HG02970 (cell line): ENCODE measurements around the gene NSF.
"Not testable (repeated sequence)": the region's sequence is repeated elsewhere in the genome, so short reads cannot be mapped to it uniquely, and the experiment has no call there.

Experiments
- ATAC-seq: cut with Tn5 transposase; IDR thresholded peaks from one replicate; pipeline ENCODE4 v1.9.1; 2021; ENCODE audit warnings: mild to moderate bottlenecking, moderate library complexity, moderate number of reproducible peaks; ENCODE audit not compliant: unreplicated experiment, low FRiP score

The NSF gene

DNA sequence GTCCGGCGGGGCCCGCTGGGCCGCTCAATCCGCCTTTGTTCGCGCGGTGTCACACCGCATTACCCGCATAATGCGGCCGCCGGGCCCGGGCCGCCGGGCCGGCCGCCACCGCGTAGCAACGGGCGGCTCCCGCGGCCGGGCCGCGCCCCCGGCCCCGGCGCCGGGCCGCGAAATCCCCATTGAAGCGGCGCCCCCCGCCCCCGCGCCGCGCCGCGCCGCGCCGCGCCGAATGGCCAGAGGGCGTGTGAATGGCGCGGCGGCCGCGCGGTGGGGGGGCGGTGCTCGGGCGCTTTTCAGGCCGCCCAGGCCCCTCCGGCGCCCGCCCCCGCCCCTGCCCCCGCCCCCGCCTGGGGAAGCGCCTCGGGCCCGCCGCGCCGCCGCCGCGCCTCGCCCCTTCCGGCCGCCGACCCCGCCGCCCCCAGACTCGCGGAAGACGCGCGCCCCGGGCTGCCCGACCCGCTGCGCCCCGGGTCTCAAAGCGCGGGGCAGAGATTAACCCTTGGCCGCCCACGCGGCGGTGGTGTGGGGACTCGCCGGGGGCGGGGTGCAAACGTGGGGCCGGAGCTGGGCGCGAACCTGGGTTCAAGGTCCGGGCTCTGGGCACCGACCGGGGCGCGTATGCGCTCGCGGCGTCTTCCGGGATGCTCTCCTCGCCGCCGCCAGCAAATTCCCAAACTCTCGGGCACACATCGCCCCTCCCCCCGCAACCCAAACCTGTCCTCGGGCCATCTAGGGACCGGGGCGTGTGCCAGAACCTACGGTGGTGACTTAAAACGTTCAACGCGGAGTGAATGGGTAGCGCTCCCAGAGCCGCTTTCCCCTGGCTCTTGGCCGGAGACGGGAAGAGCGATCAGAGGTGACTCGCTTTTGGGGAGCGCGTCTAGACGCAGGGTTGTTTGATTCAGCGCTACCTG lies 181.3 kb downstream of the NSF start:
- ATAC-seq: no peak

DNA sequence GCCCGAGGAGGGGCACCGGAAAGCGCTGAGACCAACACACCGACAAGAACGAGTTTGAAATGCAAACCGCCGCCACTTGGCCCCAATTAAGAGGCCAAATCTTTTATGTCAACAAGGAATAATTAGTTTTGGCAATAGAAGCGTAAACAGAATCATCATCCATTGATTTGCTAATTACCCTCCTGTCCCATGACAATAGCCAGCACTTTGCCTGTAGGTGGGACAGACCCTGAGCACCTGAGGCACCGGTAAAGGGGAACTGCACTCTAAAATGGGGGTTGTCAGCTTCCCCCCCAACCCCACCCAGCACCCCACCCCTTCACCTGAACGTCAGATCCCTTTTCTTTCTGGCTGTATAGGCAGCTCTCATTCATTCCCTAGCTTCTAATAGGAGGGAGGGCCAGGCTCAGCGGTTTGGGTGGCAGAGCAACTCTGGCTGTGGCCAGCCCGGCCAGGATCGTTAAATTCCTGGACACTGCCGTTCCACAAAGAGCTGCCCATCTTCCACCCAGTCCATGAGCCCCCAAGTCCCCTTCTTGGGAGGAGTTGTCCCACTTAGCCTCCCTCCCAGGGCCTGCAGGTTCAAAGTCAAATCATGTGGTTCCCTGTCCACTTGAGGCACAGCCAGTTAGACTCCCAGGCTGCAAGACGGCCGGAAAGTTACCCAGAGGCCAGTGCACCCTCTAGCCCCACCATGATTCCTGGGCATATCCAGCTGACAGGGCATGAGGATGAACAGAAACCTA lies 182.2 kb downstream of the NSF start:
- no peak for ATAC-seq

DNA sequence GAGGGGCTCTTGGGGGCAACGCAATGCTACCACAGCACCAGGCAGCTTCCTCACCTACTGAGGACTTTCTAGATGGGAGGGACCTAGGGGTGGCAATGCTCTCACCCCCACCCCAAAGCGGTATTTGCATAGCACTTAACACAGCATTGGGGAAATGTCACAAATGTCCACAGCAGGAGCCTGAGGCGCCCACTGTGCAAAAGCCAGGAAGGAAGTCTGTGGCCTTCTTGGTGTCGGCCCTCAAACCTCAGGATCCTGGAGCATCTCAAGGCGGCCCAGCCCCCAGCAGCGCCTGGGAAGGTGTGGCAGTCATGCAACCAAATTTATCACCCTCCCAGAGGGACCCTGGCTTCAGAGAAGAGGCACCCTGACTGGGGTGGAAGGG lies 182.7 kb downstream of the NSF start:
- ATAC-seq: no peak

DNA sequence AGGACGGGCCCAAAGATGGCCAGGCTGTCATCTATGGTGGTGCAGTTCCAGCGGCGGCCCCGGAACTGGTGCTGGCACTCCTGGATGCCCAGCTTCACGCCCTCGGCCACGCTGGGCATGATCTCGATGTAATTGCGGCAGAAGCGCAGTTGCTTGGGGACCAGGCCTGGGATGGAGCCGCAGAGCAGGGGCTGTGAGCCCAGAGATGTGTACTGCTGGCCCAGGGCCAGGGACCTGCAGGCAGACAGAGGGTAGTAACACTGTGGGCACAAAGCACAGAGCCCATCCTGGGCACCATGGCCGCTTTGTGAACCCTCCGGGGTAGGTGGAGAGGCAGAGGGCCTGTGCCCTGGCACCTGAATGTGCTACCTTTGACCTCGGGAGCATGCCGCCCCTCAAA lies 183.2 kb downstream of the NSF start:
- ATAC-seq: no peak

DNA sequence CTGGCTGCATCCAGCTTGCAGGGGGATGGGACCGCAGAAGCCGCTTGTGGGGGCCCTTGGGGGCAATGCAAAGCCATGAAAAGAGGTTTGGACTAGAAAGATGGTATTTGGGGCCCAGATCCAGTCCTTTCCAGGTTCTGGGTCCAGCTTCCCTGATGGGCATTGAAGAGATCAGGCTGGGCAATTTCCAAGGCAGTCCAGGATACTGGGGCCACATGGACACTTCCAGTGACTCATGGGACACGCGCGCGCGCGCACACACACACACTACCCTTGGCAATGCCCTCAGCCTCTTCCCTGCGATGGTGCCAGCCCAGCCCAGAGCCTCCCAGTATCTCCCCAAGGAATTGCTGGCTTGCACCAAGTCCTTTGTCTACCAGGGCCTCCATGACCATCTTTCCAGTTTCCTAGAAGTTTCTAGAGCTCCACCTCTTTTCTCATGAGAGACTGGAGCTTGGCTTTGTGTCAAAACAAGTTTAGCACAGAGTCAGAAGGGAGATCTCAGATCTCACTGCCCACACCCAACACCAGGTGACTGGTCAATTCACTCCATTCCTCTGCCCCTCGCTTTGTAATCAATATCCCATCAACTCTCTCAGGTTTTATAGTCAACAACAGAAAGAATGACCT lies 183.8 kb downstream of the NSF start:
- no peak for ATAC-seq

DNA sequence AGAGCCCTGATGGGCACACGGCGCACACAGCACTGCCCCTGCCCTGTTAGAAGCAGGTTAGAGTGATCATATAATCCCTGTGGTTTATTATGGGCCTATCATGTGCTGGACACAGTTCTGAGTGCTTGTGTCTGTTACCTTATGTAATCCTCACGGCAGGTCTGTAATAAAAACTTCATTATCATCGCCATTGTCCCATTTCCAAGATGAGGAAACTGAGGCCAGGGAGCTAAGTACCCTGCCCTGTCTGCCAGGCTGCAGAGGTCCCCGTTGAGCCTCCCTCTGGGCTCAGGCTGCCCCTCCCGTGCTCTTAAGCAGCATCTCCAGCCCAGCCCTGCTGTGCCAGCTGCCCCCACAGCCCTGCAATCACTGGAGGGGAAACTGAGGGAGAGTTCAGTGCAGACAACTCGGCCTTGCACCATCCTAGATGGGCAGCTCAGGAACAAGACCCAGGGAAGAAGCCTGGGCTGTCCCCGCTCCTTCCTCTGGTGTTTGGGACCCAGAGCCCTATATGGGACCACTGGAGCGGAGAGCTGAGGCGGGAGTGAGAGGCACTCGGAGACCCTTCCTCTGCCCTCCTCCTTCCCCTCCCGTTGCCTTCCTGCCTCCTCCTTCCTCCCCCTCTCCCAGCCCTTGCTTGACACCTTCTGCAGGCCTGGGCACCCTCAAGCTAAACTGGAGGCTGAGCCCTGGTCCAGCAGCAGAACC lies 186.0 kb downstream of the NSF start:
- no peak for ATAC-seq

DNA sequence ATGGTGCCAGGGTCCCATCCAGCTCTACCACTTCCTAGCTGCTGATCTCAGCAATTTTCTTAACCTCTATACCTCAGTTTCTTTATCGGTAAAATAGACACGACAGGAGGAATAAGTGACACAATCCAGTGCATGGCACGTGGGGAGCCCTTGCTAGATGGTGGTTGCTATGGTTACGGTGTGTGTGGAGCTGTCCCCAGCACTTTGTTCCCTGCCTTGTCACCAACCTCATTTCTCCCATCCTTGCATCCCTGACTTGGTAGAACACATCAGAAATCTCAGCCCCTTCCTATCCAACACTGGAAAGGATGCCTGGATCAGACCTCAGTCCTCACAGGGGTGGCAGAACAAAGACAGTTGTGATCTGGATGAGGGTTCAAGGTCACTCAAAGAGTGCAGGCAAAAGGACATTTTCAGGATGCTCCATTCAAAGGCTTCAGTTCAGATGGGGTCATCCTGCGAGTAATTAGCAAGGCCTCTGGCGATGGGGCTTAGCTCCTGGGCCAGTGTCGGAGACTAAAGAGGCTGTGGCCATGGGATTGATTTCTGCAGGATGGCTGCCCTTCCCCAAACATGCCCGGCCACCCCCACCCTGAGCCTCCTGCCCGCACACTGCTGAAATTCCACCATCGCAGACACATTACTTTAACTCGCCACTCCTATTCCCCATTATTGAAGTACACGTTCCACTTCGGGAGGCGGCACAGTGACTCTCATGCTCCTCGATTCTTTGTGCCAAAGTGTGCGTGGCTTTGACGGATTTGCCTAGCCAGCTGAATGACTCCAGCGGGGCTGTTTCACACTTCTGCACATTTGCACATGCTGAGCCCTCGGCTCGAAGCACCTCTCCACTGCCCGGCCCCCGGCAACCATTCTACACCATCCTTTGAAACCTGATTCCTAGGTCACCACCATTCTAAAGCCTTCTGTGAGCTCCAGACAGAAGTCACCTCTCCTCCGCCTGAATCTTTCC lies 187.8 kb downstream of the NSF start:
- no peak for ATAC-seq

DNA sequence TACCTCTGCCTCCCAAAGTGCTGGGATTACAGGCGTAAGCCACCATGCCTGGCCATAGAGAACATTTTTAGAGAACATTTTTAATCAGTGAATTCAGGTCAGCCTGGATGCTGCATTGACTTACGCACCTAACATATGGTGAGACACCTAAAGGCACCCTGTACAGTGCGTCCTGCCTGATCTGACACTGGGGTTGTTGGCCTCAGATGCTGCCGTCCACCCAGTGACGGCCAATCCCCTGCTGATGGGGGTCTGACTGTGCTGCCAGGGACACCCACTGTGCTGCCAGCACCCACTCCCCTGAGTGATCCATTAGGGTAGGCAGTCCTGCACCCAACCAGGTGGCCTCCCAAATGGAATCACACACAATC lies 189.5 kb downstream of the NSF start:
- ATAC-seq: no peak

DNA sequence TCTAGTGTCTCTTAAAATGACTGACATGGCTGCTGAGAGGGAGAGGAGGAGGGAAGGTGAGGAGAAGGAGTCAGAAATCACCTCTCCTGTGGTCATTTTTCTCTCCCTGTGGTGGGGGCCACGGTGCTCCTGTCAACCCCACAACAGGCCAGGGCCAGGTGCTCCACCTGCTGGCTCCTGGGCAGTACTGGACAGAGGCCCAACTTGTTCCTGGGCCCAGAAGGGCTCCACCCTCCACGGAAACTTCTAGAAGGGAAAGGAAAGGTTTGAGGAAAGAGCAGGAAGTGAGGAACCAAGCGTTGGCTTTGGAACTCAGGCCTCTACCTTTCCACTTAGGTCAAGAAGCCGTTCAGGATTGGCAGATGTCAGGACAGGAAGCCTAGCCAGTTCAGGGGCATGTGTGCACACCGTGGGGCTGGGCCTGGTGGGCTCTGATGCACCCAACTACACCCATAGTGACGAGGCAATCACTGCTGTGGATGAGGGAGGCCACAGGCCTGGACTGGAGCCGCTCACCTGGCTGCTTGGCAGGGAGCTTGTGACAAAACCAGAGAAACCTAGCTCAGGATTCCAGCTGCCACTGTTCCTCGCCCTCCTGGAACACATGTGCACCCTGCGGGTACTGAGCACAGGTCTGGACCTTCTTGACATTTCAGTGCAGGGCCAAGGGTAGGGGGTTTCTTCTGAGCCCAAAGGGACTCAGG lies 191.9 kb downstream of the NSF start:
- ATAC-seq: no peak

DNA sequence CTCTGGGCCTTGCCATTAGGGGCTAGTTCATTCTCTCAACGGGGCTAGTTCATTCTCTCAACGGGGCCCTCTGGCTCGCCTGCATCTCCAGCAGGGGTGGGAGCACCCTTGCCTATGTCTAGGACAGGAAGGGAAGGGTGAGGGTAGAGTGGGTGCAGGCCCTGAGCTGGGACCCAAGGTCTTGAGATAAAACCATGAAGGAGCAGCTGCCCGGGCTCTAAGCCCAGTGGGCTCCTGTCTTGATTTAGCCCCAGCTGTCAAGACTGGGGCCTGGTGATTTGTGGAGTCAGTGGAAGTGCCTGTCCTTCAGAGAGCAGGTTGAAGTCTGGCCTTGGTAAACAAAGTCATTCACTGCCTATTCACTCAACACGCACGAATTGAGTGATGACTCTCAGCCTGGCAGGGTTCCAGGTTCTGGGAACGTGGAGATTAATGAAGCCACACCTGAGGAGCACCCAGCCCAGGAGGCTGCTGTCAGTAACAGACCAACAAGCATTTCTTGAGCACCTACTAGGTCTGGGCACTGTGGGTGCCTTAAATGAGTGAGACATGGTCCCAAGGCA lies 192.6 kb downstream of the NSF start:
- ATAC-seq: no peak

DNA sequence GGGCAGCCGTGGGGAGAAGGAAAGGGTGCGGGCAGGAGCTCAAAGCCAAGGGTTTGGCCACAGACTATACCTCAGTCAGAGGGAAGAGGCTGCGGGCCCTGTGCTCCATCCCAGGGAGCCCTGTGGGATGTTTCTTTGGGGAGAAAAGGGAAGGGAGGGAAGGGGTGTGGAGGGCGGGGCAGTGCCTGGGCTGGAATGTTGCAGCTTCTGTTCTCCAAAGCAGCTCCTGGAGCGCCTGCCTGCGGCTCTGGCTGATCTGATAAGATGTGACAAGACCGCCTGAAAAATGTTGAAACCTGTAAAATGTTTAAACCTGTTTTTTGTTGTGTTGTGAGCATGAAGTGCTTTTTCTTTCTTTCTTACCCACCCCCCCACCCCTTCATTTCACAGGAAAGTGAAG lies 195.2 kb downstream of the NSF start:
- no peak for ATAC-seq

DNA sequence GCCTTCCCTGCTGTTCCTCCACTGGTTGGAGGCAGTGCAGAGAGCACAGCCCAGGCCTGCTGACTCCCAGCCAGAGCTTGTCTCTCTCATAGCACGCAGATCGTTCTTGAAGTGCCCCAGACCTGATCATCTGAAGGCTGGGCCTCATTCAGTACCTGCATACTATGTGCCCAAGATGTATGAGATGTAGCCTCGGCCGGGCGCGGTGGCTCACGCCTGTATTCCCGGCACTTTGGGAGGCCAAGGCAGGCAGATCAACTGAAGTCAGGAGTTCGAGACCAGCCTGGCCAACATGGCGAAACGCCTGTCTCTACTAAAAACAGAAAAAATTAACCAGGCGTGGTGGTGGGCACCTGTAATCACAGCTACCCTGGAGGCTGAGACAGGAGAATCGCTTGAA lies 197.0 kb downstream of the NSF start:
- no peak for ATAC-seq

DNA sequence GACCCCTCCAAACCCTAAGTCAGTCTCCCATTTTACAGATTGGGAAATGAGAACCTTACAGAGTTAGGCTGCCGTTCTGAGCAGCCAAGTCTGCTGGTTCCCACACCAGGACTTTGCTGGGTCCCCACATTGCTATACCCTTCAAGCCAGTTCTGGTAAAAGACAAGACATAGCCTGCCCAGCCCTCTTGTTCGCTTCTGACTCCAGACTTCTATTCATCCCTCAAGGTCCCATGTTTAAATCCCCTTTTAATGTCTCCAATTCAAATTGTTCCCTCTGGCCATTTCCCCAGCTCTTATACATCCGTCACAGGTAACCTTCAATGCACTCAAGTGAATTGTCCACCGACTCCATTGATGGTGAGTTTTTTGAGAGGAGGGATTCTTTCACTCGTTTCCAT lies 197.8 kb downstream of the NSF start:
- no peak for ATAC-seq

DNA sequence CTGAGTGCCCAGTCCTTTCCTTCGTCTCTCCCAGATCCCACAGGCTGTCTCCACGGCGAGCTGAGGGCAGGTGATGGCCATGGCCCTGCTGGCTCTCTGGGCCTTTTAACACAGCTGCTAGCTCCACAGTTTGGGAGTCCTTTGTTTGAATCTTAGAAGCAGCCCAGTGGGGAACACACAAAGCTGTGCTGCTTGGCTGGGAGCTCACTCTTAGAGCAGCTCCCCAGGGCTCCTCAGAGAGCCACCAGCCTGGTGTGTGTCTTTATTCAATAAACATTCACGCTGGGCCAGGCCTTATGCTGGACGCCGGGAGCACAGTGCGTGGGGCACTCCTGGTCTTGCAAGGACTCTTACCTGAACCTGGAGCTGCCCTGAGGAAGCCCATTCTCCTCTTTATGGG lies 198.3 kb downstream of the NSF start:
- ATAC-seq: no peak

DNA sequence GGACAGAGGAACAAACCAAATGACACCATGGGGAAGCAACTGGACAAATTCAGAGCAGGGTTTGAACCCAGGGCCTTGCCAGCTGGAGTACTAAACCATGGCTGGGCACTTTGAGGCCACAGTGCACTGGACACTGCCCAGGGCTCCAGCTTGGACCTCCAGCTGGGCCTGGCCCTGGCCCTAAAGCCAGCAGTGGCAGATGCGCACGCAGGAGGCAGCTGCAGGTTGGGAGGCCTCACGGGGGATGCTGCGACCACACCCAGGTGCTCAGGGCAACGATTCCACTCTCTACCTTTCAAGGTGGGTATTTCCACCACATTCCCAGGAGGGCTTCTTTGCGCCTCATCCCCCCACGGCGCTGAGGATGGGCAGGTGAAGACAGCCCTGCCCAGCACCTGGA lies 199.1 kb downstream of the NSF start:
- no peak for ATAC-seq

DNA sequence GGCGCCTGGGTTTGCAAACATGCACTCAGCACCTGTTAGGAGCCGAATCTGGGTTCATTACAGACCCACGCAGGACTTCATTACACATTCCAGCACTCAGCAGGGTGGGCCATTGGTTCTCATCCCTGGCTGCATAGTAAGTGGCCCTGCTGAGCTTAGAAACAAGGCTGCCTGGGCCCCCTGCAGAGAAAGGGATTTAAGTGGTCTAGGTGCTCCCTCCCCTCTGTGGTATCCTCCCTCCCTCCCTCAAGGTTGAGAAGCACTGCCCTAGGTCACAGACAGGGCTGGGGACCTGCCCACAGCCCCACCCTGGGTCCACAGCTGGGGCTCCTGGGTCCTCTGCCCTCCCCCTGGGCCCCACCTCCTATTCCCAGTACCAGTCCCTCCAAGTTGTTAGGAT lies 199.7 kb downstream of the NSF start:
- ATAC-seq: no peak

DNA sequence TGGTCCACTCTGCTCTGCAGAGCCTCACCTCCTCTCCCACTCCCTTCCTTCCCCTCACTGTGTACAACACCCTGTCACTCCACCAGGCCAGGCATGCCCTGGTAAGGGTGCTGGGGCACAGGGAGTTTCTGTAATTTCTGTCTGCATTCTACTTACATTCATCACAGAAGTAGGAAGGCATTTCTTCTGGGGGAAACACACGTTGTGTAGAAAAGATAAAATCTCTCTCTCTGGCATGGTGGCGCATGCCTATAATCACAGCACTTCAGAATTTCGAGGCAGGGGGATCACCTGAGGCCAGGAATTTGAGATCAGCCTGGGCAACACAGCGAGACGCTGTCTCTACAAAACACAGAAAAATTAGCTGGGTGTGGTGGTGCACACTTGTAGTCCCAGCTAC lies 201.1 kb downstream of the NSF start:
- ATAC-seq: no peak

DNA sequence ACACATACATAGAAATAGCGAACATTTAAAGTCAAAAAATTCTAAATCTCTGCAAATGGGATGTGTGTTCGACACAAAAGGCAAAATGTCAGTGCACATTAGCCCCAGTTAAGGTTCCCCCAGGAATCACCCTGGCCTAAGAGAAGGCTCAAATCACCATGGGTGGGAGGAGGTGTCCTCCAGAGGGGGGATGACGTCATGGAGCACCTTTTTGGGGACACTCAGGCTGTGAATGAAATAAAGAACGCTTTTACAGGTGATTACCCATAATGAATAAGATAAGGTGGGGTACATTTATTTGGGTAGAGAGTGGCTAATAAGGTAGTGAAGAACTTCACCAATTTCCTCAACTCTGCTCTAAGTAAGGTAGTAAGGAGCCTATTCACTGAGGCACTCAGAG lies 201.6 kb downstream of the NSF start:
- ATAC-seq: no peak

DNA sequence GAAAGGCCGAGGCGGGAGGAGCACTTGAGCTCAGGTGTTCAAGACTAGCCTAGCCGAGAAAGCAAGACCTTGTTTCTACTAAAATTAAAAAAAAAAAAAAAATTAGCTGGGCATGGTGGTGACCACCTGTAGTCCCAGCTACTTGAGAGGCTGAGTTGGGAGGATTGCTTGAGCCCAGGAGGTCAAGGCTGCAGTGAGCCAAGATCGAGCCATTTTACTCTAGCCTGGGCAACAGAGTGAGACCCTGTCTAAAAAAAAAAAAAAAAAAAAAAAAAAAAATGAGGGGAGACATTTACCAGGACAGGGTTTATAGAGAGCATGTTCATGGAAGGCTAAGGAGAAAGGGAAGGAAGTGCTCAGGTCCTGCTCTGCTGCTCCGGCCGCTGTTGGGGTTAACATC lies 202.6 kb downstream of the NSF start:
- not testable (repeated sequence) for ATAC-seq
